GM12801 (cell line): ENCODE measurements around the gene RNF144A.

Source experiments
- TF ChIP-seq, protein P1 (sequence below): IDR thresholded peaks from one replicate; pipeline ENCODE4 v1.5.1; 2011; ENCODE audit warnings: control low read depth; ENCODE audit not compliant: insufficient read length; ENCODE audit errors: extremely low read depth

Gene RNF144A

DNA sequence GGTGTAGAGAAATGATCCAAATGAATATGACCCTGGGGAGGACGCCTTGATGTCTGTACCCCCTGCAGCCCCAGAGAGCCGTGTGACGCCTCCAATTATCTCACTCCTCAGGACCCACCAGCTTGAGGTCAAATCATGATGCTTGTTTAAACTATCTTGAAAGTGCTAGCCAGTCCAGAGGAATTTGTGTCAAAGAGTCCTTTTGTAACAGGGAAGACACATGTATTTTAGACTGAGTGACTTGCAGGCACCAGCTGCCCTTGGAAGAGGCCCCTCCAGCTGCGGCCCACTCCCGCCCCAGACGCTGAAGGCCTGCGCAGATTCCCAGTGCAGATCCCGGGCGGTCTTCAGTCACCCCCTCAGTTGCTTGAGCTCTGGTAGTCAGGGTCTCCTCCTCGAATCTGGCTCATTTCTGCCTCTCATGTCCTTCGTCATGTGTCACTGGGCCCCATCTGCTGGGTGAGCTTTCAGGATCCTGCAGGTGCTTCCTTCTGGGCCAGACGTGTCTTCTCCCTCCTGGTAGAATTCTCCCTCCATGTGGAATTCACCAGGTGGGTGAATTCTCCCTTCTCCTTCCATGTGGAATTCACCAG, 77.4 kb downstream of the RNF144A start:
- TF ChIP-seq, protein P1, sequence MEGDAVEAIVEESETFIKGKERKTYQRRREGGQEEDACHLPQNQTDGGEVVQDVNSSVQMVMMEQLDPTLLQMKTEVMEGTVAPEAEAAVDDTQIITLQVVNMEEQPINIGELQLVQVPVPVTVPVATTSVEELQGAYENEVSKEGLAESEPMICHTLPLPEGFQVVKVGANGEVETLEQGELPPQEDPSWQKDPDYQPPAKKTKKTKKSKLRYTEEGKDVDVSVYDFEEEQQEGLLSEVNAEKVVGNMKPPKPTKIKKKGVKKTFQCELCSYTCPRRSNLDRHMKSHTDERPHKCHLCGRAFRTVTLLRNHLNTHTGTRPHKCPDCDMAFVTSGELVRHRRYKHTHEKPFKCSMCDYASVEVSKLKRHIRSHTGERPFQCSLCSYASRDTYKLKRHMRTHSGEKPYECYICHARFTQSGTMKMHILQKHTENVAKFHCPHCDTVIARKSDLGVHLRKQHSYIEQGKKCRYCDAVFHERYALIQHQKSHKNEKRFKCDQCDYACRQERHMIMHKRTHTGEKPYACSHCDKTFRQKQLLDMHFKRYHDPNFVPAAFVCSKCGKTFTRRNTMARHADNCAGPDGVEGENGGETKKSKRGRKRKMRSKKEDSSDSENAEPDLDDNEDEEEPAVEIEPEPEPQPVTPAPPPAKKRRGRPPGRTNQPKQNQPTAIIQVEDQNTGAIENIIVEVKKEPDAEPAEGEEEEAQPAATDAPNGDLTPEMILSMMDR, result no peak

DNA sequence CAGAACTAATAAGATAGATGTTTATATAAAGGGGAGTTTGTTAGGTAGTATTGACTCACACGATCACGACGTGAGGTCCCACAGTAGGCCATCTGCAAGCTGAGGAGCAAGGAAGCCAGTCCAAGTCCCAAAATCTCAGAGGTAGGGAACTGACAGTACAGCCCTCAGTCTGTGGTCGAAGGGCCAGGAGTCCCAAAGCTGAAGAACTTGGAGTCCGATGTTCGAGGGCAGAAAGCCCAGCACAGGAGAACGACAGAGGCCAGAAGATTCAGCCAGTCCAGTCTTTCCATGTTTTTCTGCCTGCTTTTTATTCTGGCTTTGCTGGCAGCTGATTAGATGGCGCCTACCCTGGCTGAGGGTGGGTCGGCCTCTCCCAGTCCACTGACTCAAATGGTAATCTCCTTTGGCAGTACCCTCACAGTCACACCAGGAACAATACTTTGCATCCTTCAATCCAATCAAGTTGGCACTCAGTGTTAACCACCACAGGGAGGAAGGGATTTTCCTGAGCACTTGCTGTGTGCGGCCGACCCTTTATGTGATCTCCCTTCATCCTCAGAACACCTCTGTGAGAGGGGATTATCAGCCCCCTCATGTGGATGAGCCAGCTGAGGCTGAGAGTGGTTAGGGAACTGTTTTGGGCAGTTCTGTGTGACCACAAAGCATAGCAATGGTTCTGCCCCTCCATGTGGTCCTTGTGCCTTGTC, 78.3 kb downstream of the RNF144A start:
- TF ChIP-seq, protein P1, result no peak

DNA sequence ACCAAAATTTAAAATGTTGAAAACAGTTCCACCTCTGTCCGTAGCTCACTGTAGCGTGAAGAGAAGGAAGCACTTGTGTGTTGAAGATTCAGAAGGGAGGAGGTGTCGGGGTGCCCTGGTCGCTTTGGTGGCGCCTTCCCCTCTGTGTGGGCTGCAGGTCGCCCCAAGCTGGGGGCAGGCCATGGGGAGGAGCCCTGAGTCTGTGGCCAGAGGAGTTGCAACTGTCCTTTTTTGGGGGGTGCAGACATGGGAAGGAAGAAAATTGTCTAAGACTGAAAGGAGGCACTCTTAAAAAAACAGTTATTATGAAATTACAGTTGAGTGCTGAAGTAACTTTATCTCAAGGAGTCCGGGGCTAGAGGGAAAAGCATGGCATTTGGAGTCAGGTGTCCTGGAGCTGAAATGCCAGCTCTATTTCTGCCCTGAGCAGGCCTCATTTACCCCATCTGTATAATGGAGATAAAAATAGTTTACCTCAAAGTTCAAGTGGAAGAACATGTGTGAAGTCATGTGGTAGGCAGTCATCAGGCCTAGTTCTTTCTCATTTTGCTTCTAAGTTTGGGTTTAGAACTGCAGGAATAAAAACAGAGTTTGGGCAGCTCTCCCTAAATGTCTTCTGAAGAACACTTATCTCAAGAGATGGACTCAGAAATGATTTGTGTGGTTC, 82.1 kb downstream of the RNF144A start:
- TF ChIP-seq, protein P1, result no peak

DNA sequence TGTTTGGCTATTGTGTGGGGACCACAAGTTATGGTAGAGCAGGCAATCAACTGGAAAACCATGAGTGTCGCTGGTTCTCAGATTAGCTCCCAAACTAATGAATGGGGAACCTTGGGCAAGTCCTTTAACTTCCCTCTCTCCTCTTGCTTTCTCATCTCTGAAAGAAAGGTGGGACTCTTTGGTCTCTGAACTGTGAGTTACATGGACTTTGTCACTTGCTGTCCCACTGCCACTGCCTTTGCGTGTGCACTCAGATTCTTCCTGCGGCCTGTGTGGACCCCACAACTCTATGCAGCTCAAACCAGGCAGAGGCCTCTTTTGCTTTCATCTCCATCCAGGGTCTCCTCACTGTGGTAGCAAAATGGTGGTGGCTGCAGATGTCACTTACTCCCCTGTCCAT, 86.7 kb downstream of the RNF144A start:
- TF ChIP-seq, protein P1, result no peak

DNA sequence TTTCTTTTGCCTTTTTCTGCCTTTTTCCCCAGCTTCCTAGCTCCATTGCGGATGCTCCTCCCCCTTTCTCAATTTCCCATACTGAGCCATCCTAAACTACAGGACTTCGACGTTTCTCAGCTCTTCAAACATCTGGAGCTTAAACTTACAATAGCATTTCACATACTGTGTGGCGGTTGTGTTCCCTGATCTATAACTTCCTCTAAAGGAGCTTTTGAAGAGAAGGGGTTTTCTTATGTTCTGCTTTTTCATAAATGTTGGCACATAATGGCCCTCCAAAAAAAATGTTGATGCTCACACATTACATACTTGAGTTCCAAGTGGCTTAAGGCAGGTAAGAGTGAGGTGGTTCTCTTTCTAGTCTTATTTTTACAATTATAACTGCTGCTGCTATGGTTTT, 87.4 kb downstream of the RNF144A start:
- TF ChIP-seq, protein P1, result no peak

DNA sequence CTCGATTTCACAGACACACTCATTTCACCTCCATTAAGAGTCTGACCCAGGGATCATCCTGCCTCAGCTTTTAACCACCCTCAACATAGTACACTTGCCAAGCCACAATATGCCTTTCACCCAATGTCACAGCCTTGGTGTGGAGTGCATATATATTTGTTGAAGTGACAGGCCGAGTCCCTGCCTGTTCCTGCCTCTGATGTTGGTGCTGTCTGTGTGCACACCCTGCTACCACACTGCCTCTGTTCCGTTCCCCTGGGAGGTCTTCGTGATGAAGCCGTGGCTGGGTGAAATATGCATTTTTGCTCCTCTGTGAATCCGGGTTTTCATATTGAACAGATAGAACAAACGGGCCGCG, 90.3 kb downstream of the RNF144A start:
- TF ChIP-seq, protein P1, result no peak

DNA sequence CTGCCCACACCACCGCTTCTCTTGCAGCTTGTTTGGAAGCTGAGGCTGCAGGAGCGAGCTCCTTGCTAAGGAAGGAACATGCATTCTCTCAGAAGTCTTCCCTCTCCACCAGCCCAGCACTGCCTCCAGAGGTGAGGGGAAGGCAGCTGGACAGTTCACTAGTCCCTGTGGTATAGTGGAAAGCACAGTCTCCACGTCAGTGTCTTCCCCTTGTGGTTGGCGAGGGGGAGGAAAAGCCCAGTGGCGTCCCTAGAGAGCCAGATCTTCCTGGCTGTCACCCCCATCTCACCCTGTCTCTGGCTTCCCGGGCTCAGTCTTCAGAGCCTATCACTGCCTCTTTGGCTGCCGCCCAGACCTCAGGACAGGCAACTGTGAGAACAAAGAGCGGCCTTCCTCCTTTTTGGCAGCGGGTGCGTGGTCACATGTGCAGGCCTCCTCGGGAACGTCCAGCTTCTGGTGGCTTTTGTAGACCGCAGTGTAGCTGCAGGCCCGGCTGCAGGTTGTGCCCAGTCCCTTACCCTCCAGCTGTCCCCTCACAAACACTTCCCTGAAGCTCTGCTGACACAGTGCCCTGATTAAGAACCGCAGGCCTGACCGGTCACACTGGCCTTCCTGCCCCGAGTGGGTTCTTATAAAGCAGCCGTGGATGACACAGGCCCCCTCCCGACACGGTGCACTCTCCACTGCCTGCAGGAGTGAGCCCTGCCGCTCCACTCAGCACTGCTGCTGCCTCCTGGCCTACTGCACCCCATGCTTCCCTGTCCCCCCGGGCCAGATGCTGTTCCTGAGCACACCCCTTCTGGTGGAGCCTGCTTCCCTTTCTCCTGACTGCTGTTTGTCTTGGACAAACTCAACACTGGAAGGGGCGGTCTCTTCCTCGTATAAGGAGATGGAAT, 90.9 kb downstream of the RNF144A start:
- TF ChIP-seq, protein P1, result no peak
